HepG2 (cell line): Measurements from ENCODE around the gene TK1. TPM values are rescaled to one million over a fixed set of nuclear protein-coding genes. Genes with fewer than 3 reads are reported as not detected.

Source experiments
- AGO2 ChIP-seq: fragments of 200-400 bp; formaldehyde crosslinking; optimal IDR thresholded peaks from 2 replicates; pipeline ENCODE3; 2017; ENCODE audit warnings: mild to moderate bottlenecking, low read depth, low read length, moderate library complexity
- CBX1 ChIP-seq: IDR thresholded peaks from one replicate; pipeline ENCODE4 v1.6.1; 2016; ENCODE audit warnings: antibody characterized with exemption, low read depth
- CC2D1A ChIP-seq: sonication (generic); formaldehyde crosslinking; IDR thresholded peaks from 2 replicates; pipeline ENCODE4 v1.8.1; 2023; ENCODE audit warnings: mild to moderate bottlenecking, missing genetic modification reagents
- CEBPZ ChIP-seq: IDR thresholded peaks from 2 replicates; pipeline ENCODE4 v1.6.1; 2012; ENCODE audit warnings: low read length, improper control_type of control experiment
- IKZF5 ChIP-seq: IDR thresholded peaks from 2 replicates; pipeline ENCODE4 v1.6.1; 2018; ENCODE audit warnings: missing genetic modification reagents, mild to moderate bottlenecking, missing compliant biosample characterization
- NR3C1 ChIP-seq: sonication (generic); formaldehyde crosslinking; IDR thresholded peaks from 2 replicates; pipeline ENCODE4 v1.4.0; 2020; ENCODE audit warnings: missing genetic modification reagents
- PTBP1 ChIP-seq: fragments of 200-400 bp; formaldehyde crosslinking; IDR thresholded peaks from 2 replicates; pipeline ENCODE4 v1.6.1; 2018; ENCODE audit warnings: low read length, low read depth; ENCODE audit not compliant: poor library complexity, severe bottlenecking
- SP5 ChIP-seq: IDR thresholded peaks from 2 replicates; pipeline ENCODE4 v1.6.1; 2016; ENCODE audit warnings: low read depth, borderline replicate concordance
- STAT5B ChIP-seq: sonication (generic); formaldehyde crosslinking; IDR thresholded peaks from 2 replicates; pipeline ENCODE4 v1.4.0; 2020; ENCODE audit warnings: missing genetic modification reagents
- SYNCRIP ChIP-seq: fragments of 200-400 bp; formaldehyde crosslinking; IDR thresholded peaks from 2 replicates; pipeline ENCODE4 v1.6.1; 2018; ENCODE audit warnings: mild to moderate bottlenecking, low read depth, low read length; ENCODE audit not compliant: insufficient read depth
- TARDBP ChIP-seq: sonication (generic); formaldehyde crosslinking; IDR thresholded peaks from 2 replicates; pipeline ENCODE4 v1.8.0; 2022; ENCODE audit warnings: mild to moderate bottlenecking, missing genetic modification reagents
- TFE3 ChIP-seq: IDR thresholded peaks from 2 replicates; pipeline ENCODE4 v1.6.1; 2016
- ZNF335 ChIP-seq: sonication (generic); formaldehyde crosslinking; IDR thresholded peaks from 2 replicates; pipeline ENCODE4 v1.4.0; 2020; ENCODE audit warnings: missing genetic modification reagents
- ZNF547 ChIP-seq: sonication (generic); formaldehyde crosslinking; IDR thresholded peaks from 2 replicates; pipeline ENCODE4 v1.5.1; 2020; ENCODE audit warnings: mild to moderate bottlenecking, missing genetic modification reagents
- ZNF556 ChIP-seq: sonication (generic); formaldehyde crosslinking; IDR thresholded peaks from 2 replicates; pipeline ENCODE4 v1.4.0; 2020; ENCODE audit warnings: mild to moderate bottlenecking, missing genetic modification reagents, borderline replicate concordance
- ZNF709 ChIP-seq: sonication (generic); formaldehyde crosslinking; IDR thresholded peaks from 2 replicates; pipeline ENCODE4 v1.5.0; 2020; ENCODE audit warnings: mild to moderate bottlenecking, missing genetic modification reagents
- ZNF761 ChIP-seq: sonication (generic); formaldehyde crosslinking; conservative IDR thresholded peaks from 2 replicates; pipeline ENCODE4 v1.4.0; 2020; ENCODE audit warnings: mild to moderate bottlenecking, missing genetic modification reagents
- polyA plus RNA-seq, 8 experiments: library from polyadenylated mRNA; depleted of rRNA in 3 of 8; stranded (reverse) in 7 of 8; unstranded in 1 of 8; fragments of >200 nt; fragmentation: Illumina TruSeq in 4 of 8; extraction: Trizol in 4 of 8; gene quantifications; 2 replicates each; pipeline versions ENCODE4 v1.2.1 to v1.2.3, GENCODE V29; 2011 to 2016; ENCODE audit warnings: low read depth in 4 of 8, missing spikeins in 1 of 8, mixed read lengths in 1 of 8; ENCODE audit not compliant: insufficient read depth in 1 of 8
- total RNA-seq, 5 experiments: library from RNA; depleted of rRNA; stranded (reverse); fragments of >200 nt; fragmentation: Illumina TruSeq; extraction: Trizol; gene quantifications; 2 replicates each; pipeline ENCODE4 v1.2.3, GENCODE V29; 2016; ENCODE audit warnings: low read depth in 1 of 5
- TF ChIP-seq, protein P1 (sequence below): sonication (generic); formaldehyde crosslinking; IDR thresholded peaks from 2 replicates; pipeline ENCODE4 v1.4.0; 2020; ENCODE audit warnings: missing genetic modification reagents, borderline replicate concordance

Gene TK1
- total and polyA plus RNA-seq, 2 of the 13 experiments (the other 11 are each of a cell fraction or from before 2014, with no cell fraction given): 45.0 to 96.0 TPM

DNA sequence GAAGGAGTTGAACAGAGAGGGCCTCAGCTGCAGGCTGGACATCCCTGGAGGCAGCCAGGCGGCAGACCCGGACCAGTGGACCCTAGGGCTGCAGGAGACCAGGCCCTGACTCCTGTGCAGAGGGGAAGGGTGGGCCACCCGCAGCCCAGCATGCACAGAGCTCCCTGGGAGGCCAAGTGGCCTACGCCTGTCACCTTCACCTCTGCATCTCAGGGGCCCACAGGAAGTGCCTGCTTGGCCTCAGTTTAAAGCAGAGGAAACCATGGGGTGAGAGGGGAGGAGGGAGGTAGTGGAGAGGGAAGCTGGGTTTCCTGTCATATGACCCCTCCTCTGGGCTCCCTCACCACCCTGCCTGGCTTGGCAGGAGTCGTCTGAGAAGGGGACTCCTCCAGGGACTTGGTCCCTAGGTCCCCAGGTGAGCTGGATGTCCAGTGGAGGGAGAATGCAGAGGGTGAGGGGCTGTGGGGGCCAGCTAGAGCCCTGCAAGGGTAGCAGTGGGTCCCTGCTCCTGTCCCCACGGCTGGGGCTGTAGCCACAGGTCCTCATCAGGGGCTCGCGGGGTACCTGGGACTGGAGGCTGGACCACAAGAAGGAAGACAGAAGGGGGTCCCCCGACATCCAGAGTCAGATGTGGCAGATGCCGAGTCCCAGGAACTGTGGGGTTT is 56.3 kb downstream of the TK1 start, which contains the start of gene TMC8 (continued):
- TF ChIP-seq ZNF547 (CRISPR knock-in tag) (no peak; the same call in 1 of the 2 replicates), PTBP1 (no peak), IKZF5 (CRISPR knock-in tag) (peak; percentile 98), ZNF709 (CRISPR knock-in tag) (peak; percentile 78; the same call in 1 of the 2 replicates), CC2D1A (no peak), TFE3 (CRISPR knock-in tag) (peak; percentile 90), TARDBP (CRISPR knock-in tag) (peak; percentile 26; the same call in 1 of the 2 replicates), AGO2 (no peak), STAT5B (CRISPR knock-in tag) (no peak), ZNF556 (CRISPR knock-in tag) (peak; percentile 34; the same call in 1 of the 2 replicates), SYNCRIP (no peak), CEBPZ (no peak), NR3C1 (CRISPR knock-in tag) (no peak), ZNF761 (CRISPR knock-in tag) (no peak), ZNF335 (peak; percentile 75; the same call in 1 of the 2 replicates), CBX1 (no peak), SP5 (peak; percentile 70; the same call in 1 of the 2 replicates)
- TF ChIP-seq, protein P1, sequence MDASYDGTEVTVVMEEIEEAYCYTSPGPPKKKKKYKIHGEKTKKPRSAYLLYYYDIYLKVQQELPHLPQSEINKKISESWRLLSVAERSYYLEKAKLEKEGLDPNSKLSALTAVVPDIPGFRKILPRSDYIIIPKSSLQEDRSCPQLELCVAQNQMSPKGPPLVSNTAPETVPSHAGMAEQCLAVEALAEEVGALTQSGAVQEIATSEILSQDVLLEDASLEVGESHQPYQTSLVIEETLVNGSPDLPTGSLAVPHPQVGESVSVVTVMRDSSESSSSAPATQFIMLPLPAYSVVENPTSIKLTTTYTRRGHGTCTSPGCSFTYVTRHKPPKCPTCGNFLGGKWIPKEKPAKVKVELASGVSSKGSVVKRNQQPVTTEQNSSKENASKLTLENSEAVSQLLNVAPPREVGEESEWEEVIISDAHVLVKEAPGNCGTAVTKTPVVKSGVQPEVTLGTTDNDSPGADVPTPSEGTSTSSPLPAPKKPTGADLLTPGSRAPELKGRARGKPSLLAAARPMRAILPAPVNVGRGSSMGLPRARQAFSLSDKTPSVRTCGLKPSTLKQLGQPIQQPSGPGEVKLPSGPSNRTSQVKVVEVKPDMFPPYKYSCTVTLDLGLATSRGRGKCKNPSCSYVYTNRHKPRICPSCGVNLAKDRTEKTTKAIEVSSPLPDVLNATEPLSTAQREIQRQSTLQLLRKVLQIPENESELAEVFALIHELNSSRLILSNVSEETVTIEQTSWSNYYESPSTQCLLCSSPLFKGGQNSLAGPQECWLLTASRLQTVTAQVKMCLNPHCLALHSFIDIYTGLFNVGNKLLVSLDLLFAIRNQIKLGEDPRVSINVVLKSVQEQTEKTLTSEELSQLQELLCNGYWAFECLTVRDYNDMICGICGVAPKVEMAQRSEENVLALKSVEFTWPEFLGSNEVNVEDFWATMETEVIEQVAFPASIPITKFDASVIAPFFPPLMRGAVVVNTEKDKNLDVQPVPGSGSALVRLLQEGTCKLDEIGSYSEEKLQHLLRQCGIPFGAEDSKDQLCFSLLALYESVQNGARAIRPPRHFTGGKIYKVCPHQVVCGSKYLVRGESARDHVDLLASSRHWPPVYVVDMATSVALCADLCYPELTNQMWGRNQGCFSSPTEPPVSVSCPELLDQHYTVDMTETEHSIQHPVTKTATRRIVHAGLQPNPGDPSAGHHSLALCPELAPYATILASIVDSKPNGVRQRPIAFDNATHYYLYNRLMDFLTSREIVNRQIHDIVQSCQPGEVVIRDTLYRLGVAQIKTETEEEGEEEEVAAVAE (CRISPR knock-in tag): no peak
